Measurements from ENCODE around the gene GABPB1.
A peak's percentile ranks its signal among the peaks of the same experiment; 100 is the strongest.

The GABPB1 gene

GRCh38 chr15:50341616-50342136 is 13.3 kb downstream of the GABPB1 start:
- DNase-seq = no peak

GRCh38 chr15:50340416-50340815 is 14.6 kb downstream of the GABPB1 start:
- no peak for DNase-seq

GRCh38 chr15:50339717-50340116 is 15.3 kb downstream of the GABPB1 start:
- DNase-seq = no peak

- no peak for DNase-seq
Observed at GRCh38 chr15:50335251-50335650, 19.7 kb downstream of the GABPB1 start.

GRCh38 chr15:50333229-50333628 is 21.8 kb downstream of the GABPB1 start:
- DNase-seq = no peak

- DNase-seq = no peak
Observed at GRCh38 chr15:50330921-50331320, 24.1 kb downstream of the GABPB1 start.

- no peak for DNase-seq
Observed at GRCh38 chr15:50328116-50328515, 26.9 kb downstream of the GABPB1 start.

- no peak for DNase-seq
Observed at GRCh38 chr15:50321680-50322210, 33.3 kb downstream of the GABPB1 start.

GRCh38 chr15:50320504-50320903 is 34.5 kb downstream of the GABPB1 start:
- no peak for DNase-seq

- DNase-seq = no peak
Observed at GRCh38 chr15:50318697-50319096, 36.3 kb downstream of the GABPB1 start.

- DNase-seq = peak; percentile 12
Observed at GRCh38 chr15:50315814-50316630, 39.0 kb downstream of the GABPB1 start.

GRCh38 chr15:50312636-50313035 is 42.4 kb downstream of the GABPB1 start:
- DNase-seq = no peak

GRCh38 chr15:50307799-50308198 is 47.2 kb downstream of the GABPB1 start:
- DNase-seq = no peak

- DNase-seq = no peak
Observed at GRCh38 chr15:50304836-50305235, 50.2 kb downstream of the GABPB1 start.

- no peak for DNase-seq
Observed at GRCh38 chr15:50302581-50302980, 52.4 kb downstream of the GABPB1 start.

GRCh38 chr15:50298340-50298739 is 56.7 kb downstream of the GABPB1 start:
- no peak for DNase-seq

- DNase-seq = no peak
Observed at GRCh38 chr15:50295966-50296365, 59.0 kb downstream of the GABPB1 start.

- DNase-seq = no peak
Observed at GRCh38 chr15:50289749-50290148, 65.2 kb downstream of the GABPB1 start.

- DNase-seq = no peak
Observed at GRCh38 chr15:50287324-50288116, 67.5 kb downstream of the GABPB1 start.

- no peak for DNase-seq
Observed at GRCh38 chr15:50281427-50281826, 73.6 kb downstream of the GABPB1 start.

GRCh38 chr15:50280271-50280670 is 74.7 kb downstream of the GABPB1 start:
- no peak for DNase-seq

- DNase-seq = no peak
Observed at GRCh38 chr15:50278496-50278895, 76.5 kb downstream of the GABPB1 start.

- DNase-seq = no peak
Observed at GRCh38 chr15:50277370-50277769, 77.6 kb downstream of the GABPB1 start.

- DNase-seq = no peak
Observed at GRCh38 chr15:50275908-50276307, 79.1 kb downstream of the GABPB1 start.
